AG10803 (cell line): ENCODE results near the gene CCAR1.
"Not testable (repeated sequence)": the region's sequence is repeated elsewhere in the genome, so short reads cannot be mapped to it uniquely, and the experiment has no call there.

ENCODE experiments used
- DNase-seq: peaks from one replicate; pipeline ENCODE4 v3.0.0; 2010; ENCODE audit warnings: low read depth
- H3K4me3 ChIP-seq: 2 replicates; pipeline ENCODE4 v1.5.1; 2011; ENCODE audit warnings: mild to moderate bottlenecking, low read length, control low read depth
- TF ChIP-seq, protein P1 (sequence below): conservative IDR thresholded peaks from 2 replicates; pipeline ENCODE4 v1.5.1; 2011; ENCODE audit warnings: mild to moderate bottlenecking, low read length, control low read depth, inconsistent platforms

The CCAR1 gene

DNA sequence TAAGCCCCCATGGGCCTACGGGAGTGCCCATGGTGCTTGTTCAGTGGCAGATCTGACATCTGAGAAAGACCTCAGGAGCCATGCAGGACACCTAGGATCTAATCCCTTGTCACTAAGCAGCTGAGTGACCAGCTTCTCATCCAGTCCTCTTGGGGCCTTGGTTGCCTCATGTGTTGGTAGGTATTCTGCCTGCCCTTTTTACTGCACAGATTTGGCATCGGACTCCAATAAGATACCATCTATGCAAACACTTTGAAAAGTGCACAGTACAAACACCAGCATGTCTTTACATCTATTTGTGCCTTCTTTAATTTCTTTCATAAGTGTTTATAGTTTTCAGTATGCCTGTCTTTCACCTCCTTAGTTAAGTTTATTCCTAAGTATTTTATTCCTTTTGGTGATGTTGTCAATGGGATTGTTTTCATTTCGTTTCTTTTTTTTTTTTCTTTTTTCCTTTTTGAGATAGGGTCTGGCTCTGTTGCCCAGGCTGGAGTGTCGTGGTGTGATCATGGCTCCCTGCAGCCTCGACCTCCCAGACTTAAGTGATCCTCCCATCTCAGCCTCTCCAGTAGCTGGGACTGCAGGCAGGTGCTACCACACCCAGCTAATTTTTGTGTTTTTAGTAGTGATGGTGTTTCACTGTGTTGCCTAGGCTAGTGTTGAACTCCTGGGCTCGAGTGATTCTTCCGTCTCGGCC is 116.7 kb downstream of the CCAR1 start:
- DNase-seq, result no peak
- no peak overlapping the region for H3K4me3 ChIP-seq
- TF ChIP-seq, protein P1, sequence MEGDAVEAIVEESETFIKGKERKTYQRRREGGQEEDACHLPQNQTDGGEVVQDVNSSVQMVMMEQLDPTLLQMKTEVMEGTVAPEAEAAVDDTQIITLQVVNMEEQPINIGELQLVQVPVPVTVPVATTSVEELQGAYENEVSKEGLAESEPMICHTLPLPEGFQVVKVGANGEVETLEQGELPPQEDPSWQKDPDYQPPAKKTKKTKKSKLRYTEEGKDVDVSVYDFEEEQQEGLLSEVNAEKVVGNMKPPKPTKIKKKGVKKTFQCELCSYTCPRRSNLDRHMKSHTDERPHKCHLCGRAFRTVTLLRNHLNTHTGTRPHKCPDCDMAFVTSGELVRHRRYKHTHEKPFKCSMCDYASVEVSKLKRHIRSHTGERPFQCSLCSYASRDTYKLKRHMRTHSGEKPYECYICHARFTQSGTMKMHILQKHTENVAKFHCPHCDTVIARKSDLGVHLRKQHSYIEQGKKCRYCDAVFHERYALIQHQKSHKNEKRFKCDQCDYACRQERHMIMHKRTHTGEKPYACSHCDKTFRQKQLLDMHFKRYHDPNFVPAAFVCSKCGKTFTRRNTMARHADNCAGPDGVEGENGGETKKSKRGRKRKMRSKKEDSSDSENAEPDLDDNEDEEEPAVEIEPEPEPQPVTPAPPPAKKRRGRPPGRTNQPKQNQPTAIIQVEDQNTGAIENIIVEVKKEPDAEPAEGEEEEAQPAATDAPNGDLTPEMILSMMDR, result no peak

DNA sequence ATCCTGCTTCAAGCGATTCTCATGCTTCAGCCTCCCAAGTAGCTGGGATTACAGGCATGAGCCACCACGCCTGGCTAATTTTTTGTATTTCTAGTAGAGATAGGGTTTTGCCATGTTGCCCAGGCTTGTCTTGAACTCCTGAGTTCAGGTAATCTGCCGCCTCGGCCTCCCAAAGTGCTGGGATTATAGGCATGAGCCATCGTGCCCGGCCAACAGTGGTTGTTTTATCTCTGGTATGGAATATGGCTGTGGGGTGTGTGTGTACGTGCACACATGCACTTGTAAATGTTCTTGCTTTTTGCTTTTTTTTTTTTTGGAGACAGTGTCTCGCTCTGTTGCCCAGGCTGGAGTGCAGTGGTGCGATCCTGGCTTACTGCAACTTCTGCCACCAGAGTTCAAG is 119.6 kb downstream of the CCAR1 start:
- DNase-seq, H3K4me3 ChIP-seq: not testable (repeated sequence)
